A172 (cell line): ENCODE measurements around the gene PHACTR3. TPM values are rescaled to one million over a fixed set of nuclear protein-coding genes. Genes with fewer than 3 reads are reported as not detected.
A peak's percentile ranks its signal among the peaks of the same experiment; 100 is the strongest.

Source experiments
- DNase-seq: peaks from one replicate; pipeline ENCODE4 v3.0.0-alpha.2; 2015; ENCODE audit warnings: low spot score
- total RNA-seq: library from RNA; depleted of rRNA; stranded (reverse); fragments of >200 nt; shearing (Covaris generic); gene quantifications from 2 replicates; pipeline ENCODE4 v1.2.3, GENCODE V29; 2014

Gene PHACTR3
- total RNA-seq, 1 experiment from 2014 or later = not detected

- DNase-seq = peak; percentile 37
These were observed 146.9 kb downstream of the PHACTR3 start for GRCh38 chr20:59751075-59751711.

GRCh38 chr20:59752101-59752586 is 147.8 kb downstream of the PHACTR3 start:
- DNase-seq = no peak

DNA sequence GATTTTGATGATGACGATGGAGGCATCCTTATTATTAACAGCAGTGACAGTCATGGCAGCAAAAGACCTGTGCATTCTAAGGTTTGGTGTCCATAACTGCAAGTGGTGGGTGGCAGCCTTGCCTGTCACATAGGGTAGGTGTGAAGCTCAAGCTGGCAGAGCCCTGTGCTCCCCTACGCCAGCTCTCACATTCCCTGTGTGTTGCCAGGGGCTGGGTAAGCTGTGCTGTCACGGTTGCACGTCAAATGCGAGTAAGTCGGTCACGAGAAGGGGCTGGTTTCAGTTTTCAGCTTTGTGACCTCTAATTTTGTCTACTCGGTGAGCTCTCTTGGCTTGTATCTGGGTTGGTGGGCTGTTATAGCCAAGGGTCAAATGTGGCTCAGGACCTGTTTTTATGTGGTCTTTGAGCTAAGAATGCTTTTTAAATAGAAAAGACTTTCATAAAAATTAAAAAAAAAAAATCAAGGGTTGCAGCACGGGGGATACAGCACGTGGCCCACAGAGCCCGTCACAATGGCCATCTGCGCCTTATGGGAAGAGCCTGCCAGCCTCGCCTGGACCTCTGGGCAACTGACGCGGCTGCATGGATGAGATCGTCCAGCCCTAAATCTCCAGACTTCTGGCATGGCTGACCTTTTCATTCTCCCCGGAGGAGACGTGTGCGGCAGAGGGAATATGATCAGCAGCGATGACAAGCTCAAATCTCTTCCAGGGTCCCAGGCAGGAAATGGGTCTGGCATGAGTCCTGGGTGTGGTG is 148.5 kb downstream of the PHACTR3 start:
- DNase-seq = no peak

- no peak for DNase-seq
These were observed 149.5 kb downstream of the PHACTR3 start for GRCh38 chr20:59753836-59754235.

DNA sequence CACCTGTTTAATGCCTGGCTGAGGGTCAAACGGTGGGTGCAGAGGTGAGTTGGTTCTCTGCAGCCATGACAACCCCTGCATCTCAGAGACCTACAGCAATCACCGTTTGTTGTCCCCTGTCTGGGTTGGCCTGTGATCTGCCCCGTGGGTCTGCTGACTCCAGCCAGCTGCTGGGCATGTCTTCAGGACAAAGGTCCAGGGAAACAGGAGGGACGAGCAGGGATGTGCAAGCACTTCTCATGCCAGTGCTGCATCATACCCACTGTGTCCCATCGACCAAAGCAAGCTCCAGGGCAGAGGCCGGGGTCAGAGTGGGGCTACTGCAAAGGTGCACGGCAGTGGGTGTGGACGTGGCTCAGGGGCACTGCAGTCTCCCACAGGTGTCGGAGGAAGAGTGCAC is 150.2 kb downstream of the PHACTR3 start:
- no peak for DNase-seq

DNA sequence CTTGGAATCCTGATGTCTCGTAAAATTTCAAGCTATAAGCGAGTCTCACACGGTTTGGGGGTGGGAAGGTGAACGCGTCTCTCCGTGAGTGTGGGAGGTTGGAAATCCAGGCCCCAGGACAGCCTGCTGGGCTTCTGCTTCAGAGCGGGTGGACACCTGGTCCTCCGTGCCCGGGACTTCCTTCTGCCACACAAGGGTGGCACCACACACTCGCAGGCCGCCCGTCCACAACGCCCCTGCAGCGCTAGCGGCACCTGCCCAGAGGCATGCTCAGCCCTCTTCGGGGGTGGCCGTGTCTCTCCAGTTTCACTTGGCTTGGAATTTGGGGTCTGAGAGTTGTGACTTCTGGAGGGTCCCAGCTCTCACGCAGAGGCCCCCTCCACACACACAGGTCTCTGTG is 151.9 kb downstream of the PHACTR3 start:
- no peak for DNase-seq

- DNase-seq = no peak
These were observed 159.7 kb downstream of the PHACTR3 start for GRCh38 chr20:59764037-59764436.

- DNase-seq = no peak
These were observed 161.3 kb downstream of the PHACTR3 start for GRCh38 chr20:59765599-59766177.

GRCh38 chr20:59767656-59768055 is 163.3 kb downstream of the PHACTR3 start:
- no peak for DNase-seq

- DNase-seq = no peak
These were observed 165.9 kb downstream of the PHACTR3 start for GRCh38 chr20:59770270-59770669.

DNA sequence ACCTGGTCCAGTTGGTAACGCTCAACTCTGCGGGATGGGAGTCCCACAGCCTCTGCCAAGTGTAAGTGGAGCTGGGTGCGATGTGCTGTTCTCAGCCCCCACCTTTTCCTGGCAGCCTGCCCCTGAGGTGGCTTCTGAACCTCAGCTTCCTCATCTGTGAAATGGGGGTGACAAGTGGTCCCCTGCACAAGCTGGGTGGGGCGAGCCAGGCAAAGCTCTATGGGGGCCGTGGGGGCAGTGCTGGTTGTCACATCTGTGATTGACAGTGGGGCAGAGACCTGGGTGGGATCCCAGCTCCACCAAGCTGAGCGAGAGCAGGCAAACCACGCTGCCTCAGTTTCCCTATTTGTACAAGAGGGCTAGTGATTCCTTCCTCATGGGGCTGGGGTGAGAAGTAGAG is 166.5 kb downstream of the PHACTR3 start:
- DNase-seq = no peak

DNA sequence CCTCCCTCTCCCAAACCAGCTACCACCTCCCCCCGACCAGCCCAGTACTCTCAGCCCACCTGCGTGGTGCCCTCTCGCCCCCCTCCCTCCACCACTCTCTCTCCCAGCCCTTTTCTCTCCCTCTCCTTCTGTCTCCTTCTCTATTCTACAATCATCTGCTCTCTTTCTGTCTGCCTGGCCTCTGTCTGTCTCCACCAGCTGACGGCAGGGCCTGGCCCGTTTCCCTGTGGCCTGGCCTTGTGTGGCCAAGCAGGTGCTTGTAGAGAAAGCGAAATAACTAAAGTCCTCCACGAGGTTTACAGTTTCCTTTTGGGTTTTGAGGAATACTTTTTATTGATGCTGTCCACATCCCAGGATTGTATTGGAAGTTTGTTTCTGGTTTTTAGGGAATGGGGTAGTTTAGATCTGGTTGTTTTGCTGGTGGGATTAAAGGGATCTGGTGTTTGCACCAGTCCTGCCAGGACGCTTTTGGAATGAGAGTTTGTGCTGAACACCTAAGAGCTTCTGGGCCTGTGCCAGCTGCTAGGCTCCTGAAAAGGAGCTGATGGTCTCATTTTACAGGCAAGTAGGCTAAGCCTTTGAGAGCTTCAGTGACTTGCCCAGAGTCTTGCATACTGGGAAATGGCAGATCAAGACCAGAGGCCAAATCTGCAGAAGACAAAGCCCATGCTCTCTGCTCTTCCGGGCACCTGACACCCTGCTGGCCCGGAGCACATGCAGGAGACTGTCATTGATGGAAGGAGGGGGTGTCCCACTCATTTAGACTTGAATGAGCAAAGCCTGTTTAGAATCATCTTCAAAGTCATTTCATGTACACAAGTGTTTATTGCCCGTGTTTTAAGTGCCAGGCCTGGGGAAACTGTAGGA is 167.4 kb downstream of the PHACTR3 start:
- DNase-seq = no peak

DNA sequence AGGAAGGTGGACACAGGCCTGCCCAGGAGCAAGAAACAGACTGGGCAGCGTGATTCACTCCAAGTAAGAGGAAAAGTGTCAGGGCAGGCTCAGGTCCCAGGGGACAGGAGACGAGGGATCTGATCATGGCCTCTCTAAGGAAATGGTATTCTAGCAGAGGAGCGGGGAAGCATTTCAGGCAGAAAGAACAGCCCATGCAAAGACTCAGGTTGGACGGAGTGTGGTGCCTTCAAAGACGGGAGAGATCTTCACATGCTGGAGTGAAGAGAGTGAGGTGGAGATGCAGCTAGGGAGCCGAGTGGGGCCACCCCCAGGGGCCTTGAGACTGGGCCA is 168.0 kb downstream of the PHACTR3 start:
- DNase-seq = no peak

DNA sequence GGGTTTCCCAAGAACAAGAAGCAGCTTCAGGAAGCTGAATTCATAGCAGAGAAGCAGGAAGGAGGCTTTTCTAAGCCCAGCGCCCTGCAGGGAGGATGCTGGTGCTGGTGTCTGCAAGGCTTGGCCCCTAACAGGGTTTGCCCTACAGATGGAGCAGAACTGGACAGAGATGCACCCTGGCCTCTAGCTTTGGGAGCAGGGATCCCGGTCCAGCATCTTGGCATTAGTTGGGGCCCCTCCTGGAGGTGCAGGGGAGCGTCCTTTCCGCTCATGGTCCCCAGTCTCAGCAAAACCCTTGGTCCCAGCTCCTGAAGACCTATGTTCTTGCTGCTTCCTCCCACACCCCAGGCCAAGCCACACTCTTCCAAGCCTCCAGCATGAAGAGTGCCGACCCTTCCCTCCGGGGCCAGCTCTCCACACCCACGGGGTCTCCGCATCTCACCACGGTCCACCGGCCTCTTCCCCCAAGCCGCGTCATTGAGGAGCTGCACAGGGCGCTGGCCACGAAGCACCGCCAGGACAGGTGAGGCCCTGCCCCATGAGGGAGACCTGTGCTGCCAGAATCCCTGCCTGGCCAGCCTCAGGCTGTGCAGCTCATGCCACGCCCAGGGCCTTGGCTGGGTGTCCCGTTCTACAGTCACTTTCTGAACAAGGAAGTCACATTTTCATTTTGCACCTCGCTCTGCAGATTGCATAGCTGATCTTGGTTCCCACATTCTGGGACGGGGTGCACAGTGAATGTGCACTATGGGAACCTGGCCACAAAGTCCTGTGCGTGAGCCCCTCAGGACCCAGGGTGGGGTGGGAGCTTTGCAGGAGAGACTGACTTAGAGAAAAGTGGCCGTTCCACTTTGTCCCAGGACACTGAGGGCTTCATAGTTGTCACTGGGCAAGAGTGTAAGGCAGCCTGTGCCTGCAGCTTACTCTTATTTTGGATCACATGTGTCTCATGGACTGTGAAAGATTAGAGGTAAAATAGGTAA is 168.9 kb downstream of the PHACTR3 start:
- DNase-seq = no peak

GRCh38 chr20:59774204-59774641 is 169.9 kb downstream of the PHACTR3 start:
- DNase-seq = no peak

GRCh38 chr20:59774921-59775686 is 170.8 kb downstream of the PHACTR3 start:
- no peak for DNase-seq

GRCh38 chr20:59775687-59776055 is 171.3 kb downstream of the PHACTR3 start:
- DNase-seq = no peak

DNA sequence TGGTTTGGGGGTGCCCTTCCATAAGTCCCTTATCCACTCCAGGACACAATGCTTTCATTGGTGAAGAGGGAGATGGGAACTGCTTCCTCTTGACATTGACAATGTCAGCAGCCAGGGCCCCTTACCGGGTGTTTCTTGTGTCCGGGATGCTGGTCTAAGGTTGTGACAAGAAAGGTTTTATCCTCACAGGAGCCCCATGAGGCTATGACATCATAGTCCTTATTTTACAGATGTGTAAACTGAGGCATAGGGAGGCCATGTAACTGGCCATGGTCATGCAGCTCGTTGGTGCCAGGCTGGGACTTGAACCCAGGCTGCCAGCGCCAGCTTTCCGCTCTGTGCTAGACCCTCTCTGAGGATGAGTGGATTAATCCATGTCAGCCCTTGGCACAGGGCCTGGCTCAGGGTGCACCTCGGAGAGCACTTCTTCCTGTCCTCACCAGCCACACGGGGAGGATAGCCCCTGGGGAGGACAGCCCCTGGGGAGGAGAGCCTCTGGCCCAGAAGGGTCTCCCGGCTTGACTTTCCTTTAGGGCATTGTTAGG is 171.8 kb downstream of the PHACTR3 start:
- no peak for DNase-seq

- no peak for DNase-seq
These were observed 172.4 kb downstream of the PHACTR3 start for GRCh38 chr20:59776626-59777330.
